HG03175 (cell line): ENCODE measurements around the gene SNX11.
A peak's percentile ranks its signal among the peaks of the same experiment; 100 is the strongest.

Experiments
- ATAC-seq: cut with Tn5 transposase; IDR thresholded peaks from one replicate; pipeline ENCODE4 v1.9.1; 2021; ENCODE audit warnings: mild to moderate bottlenecking, moderate library complexity; ENCODE audit not compliant: unreplicated experiment

SNX11 gene

GRCh38 chr17:48095611-48096010 lies 12.0 kb upstream of the SNX11 start:
- no peak for ATAC-seq

- ATAC-seq = no peak
These were observed 7.4 kb upstream of the SNX11 start for GRCh38 chr17:48100160-48100559.

DNA sequence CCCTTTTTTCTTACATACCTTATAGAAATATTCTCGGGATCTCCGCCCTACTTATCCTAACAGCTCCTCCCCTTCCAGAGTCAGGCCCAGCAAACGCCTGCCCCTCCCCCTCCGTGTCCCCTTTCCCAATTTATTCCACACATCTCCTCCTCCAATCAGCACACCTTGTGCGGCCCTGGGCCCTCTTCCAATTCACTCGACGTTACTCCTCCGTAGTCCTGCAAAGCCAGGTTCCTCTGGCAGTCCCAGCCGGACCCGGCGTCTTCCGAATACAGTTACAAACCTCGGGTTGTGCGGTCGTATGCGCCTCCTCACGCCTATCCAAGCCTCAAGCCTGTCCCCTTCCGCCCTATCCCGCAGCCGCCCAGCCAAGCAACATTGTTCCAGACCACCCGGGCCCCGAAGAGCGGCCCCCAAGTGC lies 7.0 kb upstream of the SNX11 start:
- ATAC-seq = no peak

GRCh38 chr17:48101012-48101720 lies 6.4 kb upstream of the SNX11 start, which contains the start of gene CBX1:
TSS of gene CBX1 (minus strand) at chr17:48101478. CDS start at chr17:48077004, 24,474 bp downstream.
- peak; percentile 90 for ATAC-seq

- no peak for ATAC-seq
These were observed 5.4 kb upstream of the SNX11 start for GRCh38 chr17:48102043-48102750.

GRCh38 chr17:48102798-48103715 lies 4.5 kb upstream of the SNX11 start:
- no peak for ATAC-seq

DNA sequence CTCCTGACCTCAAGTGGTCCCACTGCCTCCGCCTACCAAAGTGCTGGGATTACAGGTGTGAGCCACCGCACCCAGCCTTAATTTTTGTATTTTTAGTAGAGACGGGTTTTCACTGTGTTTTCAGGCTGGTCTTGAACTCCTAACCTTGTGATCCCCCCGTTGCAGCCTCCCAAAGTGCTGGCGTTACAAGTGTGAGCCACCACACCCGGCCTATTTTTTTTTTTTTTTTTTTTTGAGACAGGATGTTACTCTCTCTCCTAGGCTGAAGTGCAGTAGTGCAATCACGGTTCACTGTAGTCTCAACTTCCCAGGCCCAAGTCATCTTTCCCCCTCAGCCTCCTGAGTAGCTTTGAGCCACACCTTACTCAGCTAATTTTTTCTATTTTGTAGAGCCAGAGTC lies 3.1 kb upstream of the SNX11 start:
- ATAC-seq = no peak

- ATAC-seq = no peak
These were observed 797 bp upstream of the SNX11 start for GRCh38 chr17:48106802-48107136.

DNA sequence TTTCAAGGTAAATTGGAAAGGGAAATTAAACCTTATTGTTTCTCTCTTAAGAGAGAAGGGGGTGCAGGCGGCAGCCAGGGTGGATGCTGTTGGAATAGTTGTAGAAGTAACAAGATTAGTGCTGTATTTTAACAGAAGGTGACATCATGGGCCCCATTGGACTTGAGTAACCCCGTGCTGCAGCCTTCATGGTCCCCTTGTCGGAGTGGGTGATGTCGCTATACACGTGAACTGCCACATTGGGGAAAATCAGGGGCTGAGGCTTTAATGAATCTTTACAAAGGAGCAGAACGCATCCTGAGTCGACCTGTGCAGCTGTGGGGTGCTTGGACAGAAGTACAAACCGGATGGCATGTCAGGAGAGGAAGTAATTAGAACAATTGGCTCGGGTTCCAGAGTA lies 3.2 kb downstream of the SNX11 start:
- ATAC-seq = no peak

GRCh38 chr17:48111937-48112241 lies 4.3 kb downstream of the SNX11 start:
- no peak for ATAC-seq

DNA sequence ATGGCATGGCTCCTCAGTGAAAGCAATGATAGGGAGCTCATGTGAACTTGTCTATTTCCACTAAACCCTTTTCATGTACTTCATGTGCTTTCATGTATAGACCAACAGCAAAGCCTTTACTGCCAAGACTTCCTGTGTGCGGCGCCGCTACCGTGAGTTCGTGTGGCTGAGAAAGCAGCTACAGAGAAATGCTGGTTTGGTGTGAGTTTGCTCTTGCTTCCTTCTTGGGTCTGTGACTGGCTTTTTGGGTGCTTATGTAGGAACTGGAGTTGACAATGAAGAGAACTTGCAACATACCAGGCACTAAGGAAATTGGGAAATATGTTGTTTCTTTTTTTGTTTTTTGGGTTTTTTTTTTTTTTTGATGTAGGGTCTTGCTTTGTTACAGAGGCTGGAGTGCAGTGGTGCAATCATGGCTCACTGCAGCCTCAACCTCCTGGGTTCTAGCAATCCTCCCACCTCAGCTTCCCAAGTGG lies 5.7 kb downstream of the SNX11 start:
- ATAC-seq = no peak

- no peak for ATAC-seq
These were observed 14.5 kb downstream of the SNX11 start for GRCh38 chr17:48121923-48122664.

- ATAC-seq = no peak
These were observed 15.1 kb downstream of the SNX11 start for GRCh38 chr17:48122665-48123045.

DNA sequence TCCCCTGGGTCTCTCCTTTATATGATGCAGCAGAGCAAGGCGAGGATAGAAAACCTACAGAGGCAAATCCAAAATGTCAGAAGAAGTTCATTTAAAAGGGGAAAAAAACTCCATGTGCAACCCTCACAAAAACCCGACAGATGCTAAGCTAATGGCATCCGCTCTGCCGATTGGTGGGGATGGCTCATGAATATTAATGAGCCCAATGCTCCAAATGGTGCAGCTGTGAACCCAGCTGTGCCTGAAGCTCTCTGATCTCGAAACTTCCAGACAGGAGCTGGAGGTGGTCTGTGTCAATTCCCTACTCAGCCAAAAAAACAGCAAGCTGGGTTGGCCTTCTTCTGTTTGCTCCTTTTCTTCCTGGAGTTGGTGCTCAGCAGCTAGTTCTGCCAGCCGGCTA lies 15.5 kb downstream of the SNX11 start:
- ATAC-seq = no peak

DNA sequence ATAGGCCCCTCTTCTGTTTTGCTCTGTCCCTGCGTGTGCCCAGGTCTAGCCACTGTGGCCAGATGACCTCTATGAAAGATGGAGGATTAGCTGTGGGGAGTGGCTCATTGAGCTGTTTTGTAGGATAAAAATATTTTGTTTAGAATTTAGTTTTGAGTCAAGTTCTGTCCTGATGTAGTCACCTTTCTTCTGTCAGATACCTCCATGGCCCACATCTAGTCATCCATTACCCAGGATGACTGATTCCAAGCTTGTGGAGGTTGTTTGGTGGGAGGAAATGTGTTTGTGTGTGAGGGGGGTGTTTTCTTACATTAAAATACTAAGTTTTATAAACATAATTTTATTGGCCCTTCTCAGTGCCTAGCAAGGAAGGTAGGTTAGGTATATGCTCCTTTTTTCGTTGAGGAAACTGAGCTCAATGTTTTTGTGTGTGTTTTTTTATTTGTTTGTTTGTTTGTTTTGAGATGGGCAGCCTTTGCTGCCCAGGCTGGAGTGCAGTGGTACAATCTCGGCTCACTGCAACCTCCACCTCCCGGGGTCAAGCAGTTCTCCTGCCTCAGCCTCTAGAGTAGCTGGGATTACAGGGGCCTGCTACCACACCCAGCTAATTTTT lies 16.3 kb downstream of the SNX11 start:
- ATAC-seq = no peak

DNA sequence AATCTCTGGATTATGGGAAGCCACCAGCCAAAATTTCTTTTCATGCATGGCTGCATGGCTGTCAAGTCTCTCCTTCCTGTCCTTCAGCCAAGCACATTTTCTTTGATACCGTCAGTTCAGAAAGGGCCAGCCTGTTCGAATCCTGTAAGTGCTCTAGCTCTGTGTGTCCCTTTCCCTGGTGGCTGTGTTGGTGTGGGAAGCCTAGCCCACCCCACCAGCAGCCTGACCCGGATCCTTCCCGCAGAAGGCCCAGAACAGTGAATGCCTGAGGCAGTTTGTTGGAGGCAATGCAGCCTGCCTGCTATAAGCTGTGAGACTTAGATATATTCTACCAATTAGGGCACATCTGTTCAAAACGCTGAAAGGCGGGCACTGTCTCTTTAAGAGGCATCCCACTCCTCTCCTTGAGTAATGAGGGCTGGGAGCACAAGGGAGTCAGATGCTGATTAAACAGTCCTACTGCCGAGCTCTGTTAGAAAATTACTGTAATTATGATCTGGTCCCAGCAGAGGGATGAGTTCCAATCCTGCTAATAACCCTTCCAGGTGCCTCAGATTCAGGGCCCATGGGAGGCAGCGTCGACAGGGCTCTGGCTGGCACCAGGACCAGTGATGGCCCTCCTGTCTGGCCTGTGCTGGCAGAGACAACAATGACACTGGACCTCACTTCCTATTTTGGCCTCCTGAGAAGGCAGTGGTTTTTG lies 18.4 kb downstream of the SNX11 start:
- no peak for ATAC-seq

GRCh38 chr17:48126532-48126850 lies 18.9 kb downstream of the SNX11 start:
- ATAC-seq = no peak

DNA sequence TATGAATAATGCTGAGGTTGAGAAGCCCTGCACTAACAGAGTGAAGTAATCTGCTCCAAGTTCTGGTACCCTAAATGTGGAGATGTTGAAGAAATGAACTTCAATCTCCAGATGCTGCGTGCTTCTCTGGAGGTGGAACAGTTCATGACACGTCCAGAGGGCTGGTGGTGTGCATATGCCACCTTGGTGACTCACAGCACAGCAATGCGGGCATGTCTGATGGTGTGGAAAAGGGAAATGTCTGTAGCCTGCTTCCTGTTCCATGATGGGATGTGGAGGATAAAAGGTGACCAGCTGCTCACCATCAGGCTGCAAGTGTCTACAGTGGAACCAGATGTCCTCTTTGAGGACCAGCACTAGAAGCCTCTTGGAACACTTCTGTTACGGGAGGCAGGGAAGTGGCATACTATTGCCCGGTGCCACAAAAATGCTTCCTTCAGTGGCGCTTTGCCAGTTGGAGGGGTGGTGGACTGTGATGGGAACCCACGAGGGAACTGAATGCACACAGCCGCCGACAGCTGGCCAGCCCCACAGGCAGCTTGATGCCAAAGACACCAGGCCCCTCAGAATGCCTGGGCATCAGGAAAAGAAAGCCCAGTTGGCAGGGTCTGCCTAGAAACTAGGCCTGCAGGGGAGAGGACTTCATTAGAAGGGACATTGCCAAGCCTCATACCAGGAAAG lies 19.9 kb downstream of the SNX11 start:
- no peak for ATAC-seq

DNA sequence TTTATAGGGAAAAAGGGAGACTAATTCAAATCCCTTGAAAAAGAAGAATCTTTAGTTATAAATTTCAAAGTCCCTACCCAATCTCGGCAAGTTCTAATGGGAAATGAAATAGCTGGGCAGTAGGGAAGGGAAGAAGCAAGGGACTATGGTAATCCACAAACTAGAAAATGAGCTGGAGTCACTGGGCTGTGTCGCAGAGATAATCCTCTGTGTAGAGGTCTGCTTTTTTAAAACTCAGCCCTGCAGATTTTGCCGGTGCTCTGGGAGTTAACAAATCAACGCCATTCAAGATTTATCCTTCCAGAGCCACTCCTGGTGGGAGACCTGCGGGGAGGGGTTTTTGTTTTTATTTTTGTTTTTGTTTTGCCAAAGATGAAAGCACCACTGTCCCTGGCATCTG lies 20.8 kb downstream of the SNX11 start:
- ATAC-seq = no peak

GRCh38 chr17:48129981-48130380 lies 22.4 kb downstream of the SNX11 start:
- ATAC-seq = no peak
